ENCODE measurements around the gene PRPF19. TPM values are rescaled to one million over a fixed set of nuclear protein-coding genes. Genes with fewer than 3 reads are reported as not detected.

The PRPF19 gene
- polyA plus RNA-seq, 1 of the 3 experiments (the other 2 are of a cell fraction): 58.9 TPM

DNA sequence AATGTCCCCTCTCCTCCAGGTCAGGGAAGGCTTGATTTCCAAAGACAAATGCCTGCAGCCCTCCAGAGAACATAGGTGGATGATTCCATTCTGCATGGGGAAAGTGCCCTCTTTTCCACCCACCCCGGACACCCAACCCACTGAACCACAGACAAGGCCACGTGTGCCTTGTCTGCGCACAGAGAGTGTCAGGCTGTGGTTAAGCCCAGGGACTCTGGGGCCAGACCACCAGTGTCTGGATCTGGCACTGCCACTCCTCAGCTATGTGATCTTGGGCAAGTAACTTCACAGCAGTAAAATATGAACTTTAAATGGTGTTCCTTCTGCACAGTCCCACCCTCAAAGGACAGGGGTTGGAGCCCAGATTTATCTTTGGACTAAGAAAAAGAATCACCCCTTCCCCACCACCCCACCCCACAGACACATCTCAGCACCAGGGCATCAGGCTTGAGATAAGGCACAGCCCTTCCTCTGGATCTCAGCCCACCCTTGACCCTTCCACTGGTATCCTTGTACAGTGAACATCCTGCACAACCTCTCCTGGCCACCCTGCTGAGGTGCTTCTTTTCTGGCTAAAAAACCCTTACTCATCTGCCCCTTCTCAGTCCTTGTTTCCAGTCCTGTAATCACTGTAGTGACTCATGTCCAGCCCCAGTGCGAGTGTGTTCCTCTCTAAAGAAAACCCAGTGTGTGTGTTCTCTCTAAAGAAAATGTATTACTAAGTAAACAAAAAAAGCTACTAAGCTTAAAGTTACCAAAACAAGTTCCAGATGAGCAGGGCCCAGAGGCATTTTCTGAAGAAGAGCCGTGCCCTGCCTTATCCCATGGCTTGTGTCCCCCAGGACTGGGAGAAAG, 48.8 kb downstream of the PRPF19 start:
- no peak for DNase-seq

More for the DNA sequence above, 48.8 kb downstream of the PRPF19 start:
- H3K9me3 ChIP-seq: no peaks in the 10 kb centered on the region
- H3K9me2 ChIP-seq: no peaks in the 10 kb centered on the region
- H2AFZ ChIP-seq (ENCODE audit: low read depth): no peak overlapping the region
- no peaks in the 10 kb centered on the region for H3K36me3 ChIP-seq (replicated peaks in 1 of 2; ENCODE audit: control insufficient read depth in 1 of 2, insufficient read depth in 2 of 2, low read length in 1 of 2)
- H3K27ac ChIP-seq (ENCODE audit: low read depth in 2 of 2, low read length in 1 of 2): no peak overlapping the region
- ChIA-PET POLR2A (no interaction called here), CTCF (interaction anchor here (0.6 to 1.5 kb wide), 4 partner anchors 11 to 93 kb away, joined by 3 to 6 read pairs (median 4); no protein-coding TSS in a partner anchor)
- H4K20me1 ChIP-seq (ENCODE audit: insufficient read depth): no peaks in the 10 kb centered on the region
- no peak overlapping the region for H3K4me3 ChIP-seq (ENCODE audit: low read depth in 2 of 2, low read length in 1 of 2)
- H3K27me3 ChIP-seq (ENCODE audit: insufficient read depth): no peaks in the 10 kb centered on the region
- H3K79me2 ChIP-seq (ENCODE audit: insufficient read depth): no peaks in the 10 kb centered on the region
- no peaks in the 10 kb centered on the region for H3K4me1 ChIP-seq (ENCODE audit: control insufficient read depth in 1 of 2, insufficient read depth in 2 of 2, low read depth in 1 of 2, low read length in 1 of 2)
- H3K4me2 ChIP-seq: no peak overlapping the region
- no peak overlapping the region for H3K9ac ChIP-seq
- WGBS (ENCODE audit: low lambda C conversion rate): 73% methylated on average over 5 of the region's 5 CpGs
- TF ChIP-seq, protein P1, sequence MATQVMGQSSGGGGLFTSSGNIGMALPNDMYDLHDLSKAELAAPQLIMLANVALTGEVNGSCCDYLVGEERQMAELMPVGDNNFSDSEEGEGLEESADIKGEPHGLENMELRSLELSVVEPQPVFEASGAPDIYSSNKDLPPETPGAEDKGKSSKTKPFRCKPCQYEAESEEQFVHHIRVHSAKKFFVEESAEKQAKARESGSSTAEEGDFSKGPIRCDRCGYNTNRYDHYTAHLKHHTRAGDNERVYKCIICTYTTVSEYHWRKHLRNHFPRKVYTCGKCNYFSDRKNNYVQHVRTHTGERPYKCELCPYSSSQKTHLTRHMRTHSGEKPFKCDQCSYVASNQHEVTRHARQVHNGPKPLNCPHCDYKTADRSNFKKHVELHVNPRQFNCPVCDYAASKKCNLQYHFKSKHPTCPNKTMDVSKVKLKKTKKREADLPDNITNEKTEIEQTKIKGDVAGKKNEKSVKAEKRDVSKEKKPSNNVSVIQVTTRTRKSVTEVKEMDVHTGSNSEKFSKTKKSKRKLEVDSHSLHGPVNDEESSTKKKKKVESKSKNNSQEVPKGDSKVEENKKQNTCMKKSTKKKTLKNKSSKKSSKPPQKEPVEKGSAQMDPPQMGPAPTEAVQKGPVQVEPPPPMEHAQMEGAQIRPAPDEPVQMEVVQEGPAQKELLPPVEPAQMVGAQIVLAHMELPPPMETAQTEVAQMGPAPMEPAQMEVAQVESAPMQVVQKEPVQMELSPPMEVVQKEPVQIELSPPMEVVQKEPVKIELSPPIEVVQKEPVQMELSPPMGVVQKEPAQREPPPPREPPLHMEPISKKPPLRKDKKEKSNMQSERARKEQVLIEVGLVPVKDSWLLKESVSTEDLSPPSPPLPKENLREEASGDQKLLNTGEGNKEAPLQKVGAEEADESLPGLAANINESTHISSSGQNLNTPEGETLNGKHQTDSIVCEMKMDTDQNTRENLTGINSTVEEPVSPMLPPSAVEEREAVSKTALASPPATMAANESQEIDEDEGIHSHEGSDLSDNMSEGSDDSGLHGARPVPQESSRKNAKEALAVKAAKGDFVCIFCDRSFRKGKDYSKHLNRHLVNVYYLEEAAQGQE (IDR thresholded peaks at IDR 0.05; ENCODE audit: low read depth, low read length): no peak
- TF ChIP-seq, protein P2, sequence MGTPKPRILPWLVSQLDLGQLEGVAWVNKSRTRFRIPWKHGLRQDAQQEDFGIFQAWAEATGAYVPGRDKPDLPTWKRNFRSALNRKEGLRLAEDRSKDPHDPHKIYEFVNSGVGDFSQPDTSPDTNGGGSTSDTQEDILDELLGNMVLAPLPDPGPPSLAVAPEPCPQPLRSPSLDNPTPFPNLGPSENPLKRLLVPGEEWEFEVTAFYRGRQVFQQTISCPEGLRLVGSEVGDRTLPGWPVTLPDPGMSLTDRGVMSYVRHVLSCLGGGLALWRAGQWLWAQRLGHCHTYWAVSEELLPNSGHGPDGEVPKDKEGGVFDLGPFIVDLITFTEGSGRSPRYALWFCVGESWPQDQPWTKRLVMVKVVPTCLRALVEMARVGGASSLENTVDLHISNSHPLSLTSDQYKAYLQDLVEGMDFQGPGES (IDR thresholded peaks at IDR 0.05; ENCODE audit: low read depth, low read length): no peak
- TF ChIP-seq GABPA (IDR thresholded peaks at IDR 0.05; ENCODE audit: low read depth): no peak
- TF ChIP-seq, protein P3, sequence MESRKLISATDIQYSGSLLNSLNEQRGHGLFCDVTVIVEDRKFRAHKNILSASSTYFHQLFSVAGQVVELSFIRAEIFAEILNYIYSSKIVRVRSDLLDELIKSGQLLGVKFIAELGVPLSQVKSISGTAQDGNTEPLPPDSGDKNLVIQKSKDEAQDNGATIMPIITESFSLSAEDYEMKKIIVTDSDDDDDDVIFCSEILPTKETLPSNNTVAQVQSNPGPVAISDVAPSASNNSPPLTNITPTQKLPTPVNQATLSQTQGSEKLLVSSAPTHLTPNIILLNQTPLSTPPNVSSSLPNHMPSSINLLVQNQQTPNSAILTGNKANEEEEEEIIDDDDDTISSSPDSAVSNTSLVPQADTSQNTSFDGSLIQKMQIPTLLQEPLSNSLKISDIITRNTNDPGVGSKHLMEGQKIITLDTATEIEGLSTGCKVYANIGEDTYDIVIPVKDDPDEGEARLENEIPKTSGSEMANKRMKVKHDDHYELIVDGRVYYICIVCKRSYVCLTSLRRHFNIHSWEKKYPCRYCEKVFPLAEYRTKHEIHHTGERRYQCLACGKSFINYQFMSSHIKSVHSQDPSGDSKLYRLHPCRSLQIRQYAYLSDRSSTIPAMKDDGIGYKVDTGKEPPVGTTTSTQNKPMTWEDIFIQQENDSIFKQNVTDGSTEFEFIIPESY (IDR thresholded peaks at IDR 0.05; ENCODE audit: borderline replicate concordance, low read depth): no peak
- no peak for TF ChIP-seq POLR2AphosphoS5 (IDR thresholded peaks at IDR 0.05; ENCODE audit: low read depth, low read length)
- TF ChIP-seq, protein P4, sequence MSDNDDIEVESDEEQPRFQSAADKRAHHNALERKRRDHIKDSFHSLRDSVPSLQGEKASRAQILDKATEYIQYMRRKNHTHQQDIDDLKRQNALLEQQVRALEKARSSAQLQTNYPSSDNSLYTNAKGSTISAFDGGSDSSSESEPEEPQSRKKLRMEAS (IDR thresholded peaks at IDR 0.05; ENCODE audit: low read depth): no peak
- TF ChIP-seq YY1 (IDR thresholded peaks at IDR 0.05; ENCODE audit: low read depth): no peak
- no peak for TF ChIP-seq CHD2 (IDR thresholded peaks at IDR 0.05; ENCODE audit: low read length, partially characterized antibody)
- TF ChIP-seq TAF1 (IDR thresholded peaks at IDR 0.05; ENCODE audit: borderline replicate concordance, low read depth, low read length): no peak
- no peak for TF ChIP-seq ELF1 (IDR thresholded peaks at IDR 0.05)
- no peak for TF ChIP-seq FOXJ3 (CRISPR knock-in tag; IDR thresholded peaks at IDR 0.05)
- TF ChIP-seq, protein P5, sequence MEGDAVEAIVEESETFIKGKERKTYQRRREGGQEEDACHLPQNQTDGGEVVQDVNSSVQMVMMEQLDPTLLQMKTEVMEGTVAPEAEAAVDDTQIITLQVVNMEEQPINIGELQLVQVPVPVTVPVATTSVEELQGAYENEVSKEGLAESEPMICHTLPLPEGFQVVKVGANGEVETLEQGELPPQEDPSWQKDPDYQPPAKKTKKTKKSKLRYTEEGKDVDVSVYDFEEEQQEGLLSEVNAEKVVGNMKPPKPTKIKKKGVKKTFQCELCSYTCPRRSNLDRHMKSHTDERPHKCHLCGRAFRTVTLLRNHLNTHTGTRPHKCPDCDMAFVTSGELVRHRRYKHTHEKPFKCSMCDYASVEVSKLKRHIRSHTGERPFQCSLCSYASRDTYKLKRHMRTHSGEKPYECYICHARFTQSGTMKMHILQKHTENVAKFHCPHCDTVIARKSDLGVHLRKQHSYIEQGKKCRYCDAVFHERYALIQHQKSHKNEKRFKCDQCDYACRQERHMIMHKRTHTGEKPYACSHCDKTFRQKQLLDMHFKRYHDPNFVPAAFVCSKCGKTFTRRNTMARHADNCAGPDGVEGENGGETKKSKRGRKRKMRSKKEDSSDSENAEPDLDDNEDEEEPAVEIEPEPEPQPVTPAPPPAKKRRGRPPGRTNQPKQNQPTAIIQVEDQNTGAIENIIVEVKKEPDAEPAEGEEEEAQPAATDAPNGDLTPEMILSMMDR (IDR thresholded peaks at IDR 0.05): no peak
- TF ChIP-seq, protein P6, sequence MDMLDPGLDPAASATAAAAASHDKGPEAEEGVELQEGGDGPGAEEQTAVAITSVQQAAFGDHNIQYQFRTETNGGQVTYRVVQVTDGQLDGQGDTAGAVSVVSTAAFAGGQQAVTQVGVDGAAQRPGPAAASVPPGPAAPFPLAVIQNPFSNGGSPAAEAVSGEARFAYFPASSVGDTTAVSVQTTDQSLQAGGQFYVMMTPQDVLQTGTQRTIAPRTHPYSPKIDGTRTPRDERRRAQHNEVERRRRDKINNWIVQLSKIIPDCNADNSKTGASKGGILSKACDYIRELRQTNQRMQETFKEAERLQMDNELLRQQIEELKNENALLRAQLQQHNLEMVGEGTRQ (IDR thresholded peaks at IDR 0.05; ENCODE audit: borderline replicate concordance, low read depth, low read length): no peak
- no peak for TF ChIP-seq RAD21 (IDR thresholded peaks at IDR 0.05; ENCODE audit: low read length)
- TF ChIP-seq TCF12 (IDR thresholded peaks at IDR 0.05): no peak
- H3F3A ChIP-seq (replicated peaks; ENCODE audit: insufficient read depth): no peaks in the 10 kb centered on the region
